Measurements from ENCODE around the gene UFM1.
"Not testable (repeated sequence)": the region's sequence is repeated elsewhere in the genome, so short reads cannot be mapped to it uniquely, and the experiment has no call there.

UFM1 gene

DNA sequence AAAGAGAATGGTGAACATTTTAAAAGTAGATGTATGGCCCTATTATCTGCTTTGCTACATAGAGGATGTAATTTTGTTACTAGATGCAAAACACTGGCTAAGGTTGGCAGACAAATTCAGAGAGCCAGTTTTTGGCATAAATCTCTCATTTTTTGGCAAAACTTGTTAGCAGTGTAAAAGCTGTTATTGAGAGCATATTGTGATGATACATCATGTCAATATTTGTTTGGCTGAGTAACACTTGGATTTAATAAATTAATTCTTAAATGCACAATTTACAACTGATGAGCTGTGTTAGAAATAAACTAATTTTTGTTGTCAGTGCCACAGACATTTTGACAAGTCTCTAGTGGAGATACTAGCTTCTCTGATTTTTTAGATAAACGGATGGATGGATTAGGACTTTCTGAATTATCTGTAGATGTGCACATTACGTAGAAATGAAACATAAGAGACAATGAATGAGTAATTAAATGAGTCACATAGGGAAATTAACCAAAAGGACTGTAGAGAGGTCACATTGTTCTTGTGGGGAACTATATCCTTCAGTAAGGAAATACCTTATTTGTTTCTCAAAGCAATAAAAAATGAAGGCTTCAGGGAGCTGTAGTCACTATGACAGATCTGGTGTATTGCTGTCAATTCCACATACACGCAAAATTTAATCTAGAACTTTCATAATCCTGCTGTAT, 17.4 kb downstream of the UFM1 start:
- H3K4me3 ChIP-seq (ENCODE audit: low read depth, low read length), result no peak overlapping the region
- H3K36me3 ChIP-seq (replicated peaks), result peaks cover 1% of the 10 kb centered on the region
- no peak overlapping the region for H3K27ac ChIP-seq
- in situ Hi-C loops (cut with HindIII; ENCODE audit: low pct_ligation_motif_present, low sequenced_read_pairs), result no loop called here
- no peak for DNase-seq
- TF ChIP-seq, protein P1, sequence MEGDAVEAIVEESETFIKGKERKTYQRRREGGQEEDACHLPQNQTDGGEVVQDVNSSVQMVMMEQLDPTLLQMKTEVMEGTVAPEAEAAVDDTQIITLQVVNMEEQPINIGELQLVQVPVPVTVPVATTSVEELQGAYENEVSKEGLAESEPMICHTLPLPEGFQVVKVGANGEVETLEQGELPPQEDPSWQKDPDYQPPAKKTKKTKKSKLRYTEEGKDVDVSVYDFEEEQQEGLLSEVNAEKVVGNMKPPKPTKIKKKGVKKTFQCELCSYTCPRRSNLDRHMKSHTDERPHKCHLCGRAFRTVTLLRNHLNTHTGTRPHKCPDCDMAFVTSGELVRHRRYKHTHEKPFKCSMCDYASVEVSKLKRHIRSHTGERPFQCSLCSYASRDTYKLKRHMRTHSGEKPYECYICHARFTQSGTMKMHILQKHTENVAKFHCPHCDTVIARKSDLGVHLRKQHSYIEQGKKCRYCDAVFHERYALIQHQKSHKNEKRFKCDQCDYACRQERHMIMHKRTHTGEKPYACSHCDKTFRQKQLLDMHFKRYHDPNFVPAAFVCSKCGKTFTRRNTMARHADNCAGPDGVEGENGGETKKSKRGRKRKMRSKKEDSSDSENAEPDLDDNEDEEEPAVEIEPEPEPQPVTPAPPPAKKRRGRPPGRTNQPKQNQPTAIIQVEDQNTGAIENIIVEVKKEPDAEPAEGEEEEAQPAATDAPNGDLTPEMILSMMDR (IDR thresholded peaks at IDR 0.05; ENCODE audit: low read depth, low read length, missing control alignments), result no peak
- no peaks in the 10 kb centered on the region for H3K27me3 ChIP-seq (replicated peaks)

DNA sequence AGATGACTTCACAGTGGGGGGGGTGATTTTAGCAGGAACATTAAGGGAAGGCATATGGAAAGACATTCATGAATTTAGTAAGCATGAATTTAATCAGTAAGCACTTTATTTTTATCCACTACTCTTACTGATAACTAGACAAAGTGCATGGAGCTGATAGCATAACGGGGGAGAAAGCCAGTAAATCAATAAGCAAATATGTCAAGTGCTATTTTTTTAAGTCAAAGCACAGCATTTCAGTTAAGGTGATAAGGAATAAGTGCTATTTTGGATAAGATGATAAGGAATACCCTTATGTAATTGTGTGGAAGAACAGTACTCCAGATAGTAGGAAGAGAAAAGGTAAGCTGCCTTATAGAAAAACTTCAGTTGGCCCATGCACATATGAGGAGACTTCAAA, 19.4 kb downstream of the UFM1 start:
- no peak for DNase-seq
- Histone ChIP-seq H3K4me3 (ENCODE audit: low read depth, low read length) (no peak overlapping the region), H3K27me3 (replicated peaks) (no peaks in the 10 kb centered on the region), H3K27ac (no peak overlapping the region), H3K36me3 (replicated peaks) (no peaks in the 10 kb centered on the region)
- TF ChIP-seq, protein P1 (IDR thresholded peaks at IDR 0.05; ENCODE audit: low read depth, low read length, missing control alignments), result no peak
- in situ Hi-C loops (cut with HindIII; ENCODE audit: low pct_ligation_motif_present, low sequenced_read_pairs), result no loop called here

DNA sequence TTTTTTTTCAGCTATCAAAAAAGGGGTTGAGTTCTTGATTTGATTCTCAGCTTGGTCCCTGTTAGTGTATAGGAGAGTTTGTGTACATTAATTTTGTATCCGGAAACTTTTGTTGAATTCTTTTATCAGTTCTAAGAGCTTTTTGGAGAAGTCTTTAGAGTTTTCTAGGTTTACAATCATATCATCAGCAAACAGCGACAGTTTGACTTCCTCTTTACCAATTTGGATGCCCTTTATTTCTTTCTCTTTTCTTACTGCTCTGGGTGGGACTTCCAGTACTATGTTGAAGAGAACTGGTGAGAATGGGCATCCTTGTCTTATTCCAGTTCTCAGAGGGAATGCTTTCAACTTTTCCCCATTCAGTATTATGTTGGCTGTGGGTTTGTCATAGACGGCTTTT, 20.4 kb downstream of the UFM1 start:
- H3K36me3 ChIP-seq (replicated peaks); H3K27ac ChIP-seq; DNase-seq; in situ Hi-C loops (cut with HindIII; ENCODE audit: low pct_ligation_motif_present, low sequenced_read_pairs); H3K27me3 ChIP-seq (replicated peaks); H3K4me3 ChIP-seq (ENCODE audit: low read depth, low read length): not testable (repeated sequence)

DNA sequence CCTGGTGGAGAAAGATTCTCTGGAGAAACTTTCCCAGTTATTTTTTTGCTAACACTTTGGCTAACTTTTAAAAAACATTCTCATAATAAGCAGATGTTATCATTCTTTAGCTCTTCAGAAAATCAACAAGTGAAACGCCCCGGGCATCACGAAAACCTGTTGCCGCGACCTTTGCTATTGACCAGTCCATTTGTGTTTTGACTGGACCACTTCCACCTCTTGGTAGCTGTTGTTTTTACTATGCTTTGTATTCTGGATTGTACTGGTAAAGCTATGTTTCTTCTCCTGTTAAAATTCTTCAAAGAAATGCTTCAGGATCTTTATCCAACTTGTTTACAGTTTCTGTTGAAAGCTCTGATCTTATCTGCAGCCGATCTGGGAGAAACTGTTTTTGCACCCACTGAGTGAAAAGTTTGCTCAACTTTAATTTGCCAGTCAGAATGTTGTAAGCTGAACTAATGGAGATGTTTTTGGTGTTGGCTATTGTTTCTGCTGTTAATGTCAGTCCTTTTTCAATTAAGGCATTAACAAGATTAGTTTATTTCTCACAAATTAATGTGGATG, 23.3 kb downstream of the UFM1 start:
- H3K27ac ChIP-seq, result no peak overlapping the region
- TF ChIP-seq, protein P1 (IDR thresholded peaks at IDR 0.05; ENCODE audit: low read depth, low read length, missing control alignments), result no peak
- H3K36me3 ChIP-seq (replicated peaks), result no peaks in the 10 kb centered on the region
- DNase-seq, result no peak
- H3K27me3 ChIP-seq (replicated peaks), result no peaks in the 10 kb centered on the region
- in situ Hi-C loops (cut with HindIII; ENCODE audit: low pct_ligation_motif_present, low sequenced_read_pairs), result no loop called here
- H3K4me3 ChIP-seq (ENCODE audit: low read depth, low read length), result no peak overlapping the region

DNA sequence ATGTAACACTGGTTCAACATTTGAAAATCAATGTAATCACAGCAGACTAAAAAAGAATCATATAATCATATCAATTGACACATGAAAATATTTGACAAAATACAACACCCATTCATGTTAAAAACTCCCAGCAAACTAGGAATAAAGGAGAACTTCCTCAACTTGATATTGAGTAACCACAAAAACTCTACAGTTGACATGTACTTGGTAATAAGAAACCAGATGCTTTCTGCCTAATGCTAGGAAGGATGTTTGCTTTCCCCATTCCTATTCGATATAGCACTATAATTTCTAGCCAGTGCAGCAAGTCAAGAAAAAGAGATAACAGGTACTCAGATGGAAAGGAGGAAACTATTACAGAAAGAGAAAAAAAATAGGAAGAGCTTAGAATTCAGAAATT, 26.9 kb downstream of the UFM1 start:
- in situ Hi-C loops (cut with HindIII; ENCODE audit: low pct_ligation_motif_present, low sequenced_read_pairs), result no loop called here
- H3K27ac ChIP-seq, result no peak overlapping the region
- no peak overlapping the region for H3K4me3 ChIP-seq (ENCODE audit: low read depth, low read length)
- no peak for DNase-seq
- no peaks in the 10 kb centered on the region for H3K36me3 ChIP-seq (replicated peaks)
- no peaks in the 10 kb centered on the region for H3K27me3 ChIP-seq (replicated peaks)
- TF ChIP-seq, protein P1 (IDR thresholded peaks at IDR 0.05; ENCODE audit: low read depth, low read length, missing control alignments), result no peak

DNA sequence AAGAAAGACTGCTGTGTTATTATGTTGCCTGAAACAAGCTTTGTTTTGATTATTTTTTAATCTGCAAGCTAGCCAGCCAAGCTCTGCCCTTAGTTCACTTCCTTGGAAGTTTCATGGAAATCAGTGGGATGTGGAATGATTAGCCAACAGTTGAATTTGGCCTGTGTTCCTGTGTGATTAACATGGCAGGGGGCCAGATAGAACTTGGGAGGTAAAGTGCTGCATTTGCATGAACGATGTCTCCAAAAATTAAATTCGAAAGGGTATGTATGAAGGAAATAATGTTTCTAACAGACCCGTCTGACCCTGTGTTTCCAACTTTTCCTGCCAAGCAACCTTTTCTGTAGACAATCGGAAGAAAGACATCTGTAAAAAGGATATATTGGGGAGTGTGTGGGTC, 32.2 kb downstream of the UFM1 start:
- in situ Hi-C loops (cut with HindIII; ENCODE audit: low pct_ligation_motif_present, low sequenced_read_pairs), result no loop called here
- Histone ChIP-seq H3K36me3 (replicated peaks) (no peaks in the 10 kb centered on the region), H3K27me3 (replicated peaks) (no peaks in the 10 kb centered on the region), H3K27ac (no peak overlapping the region), H3K4me3 (ENCODE audit: low read depth, low read length) (no peak overlapping the region)
- DNase-seq, result no peak
- TF ChIP-seq, protein P1 (IDR thresholded peaks at IDR 0.05; ENCODE audit: low read depth, low read length, missing control alignments), result no peak
